Myocyte (in vitro differentiated cells): Measurements from ENCODE around the gene EXOC4. TPM values are rescaled to one million over a fixed set of nuclear protein-coding genes. Genes with fewer than 3 reads are reported as not detected.

Source experiments
- DNase-seq: peaks from one replicate; pipeline ENCODE4 v3.0.0-alpha.2; 2012; ENCODE audit warnings: low read depth
- total RNA-seq: library from RNA; depleted of rRNA; stranded (reverse); fragments of >200 nt; gene quantifications from 2 replicates; pipeline ENCODE4 v1.2.3, GENCODE V29; 2014

Gene EXOC4
- total RNA-seq, 1 donor from 2014 or later: 106 TPM

DNA sequence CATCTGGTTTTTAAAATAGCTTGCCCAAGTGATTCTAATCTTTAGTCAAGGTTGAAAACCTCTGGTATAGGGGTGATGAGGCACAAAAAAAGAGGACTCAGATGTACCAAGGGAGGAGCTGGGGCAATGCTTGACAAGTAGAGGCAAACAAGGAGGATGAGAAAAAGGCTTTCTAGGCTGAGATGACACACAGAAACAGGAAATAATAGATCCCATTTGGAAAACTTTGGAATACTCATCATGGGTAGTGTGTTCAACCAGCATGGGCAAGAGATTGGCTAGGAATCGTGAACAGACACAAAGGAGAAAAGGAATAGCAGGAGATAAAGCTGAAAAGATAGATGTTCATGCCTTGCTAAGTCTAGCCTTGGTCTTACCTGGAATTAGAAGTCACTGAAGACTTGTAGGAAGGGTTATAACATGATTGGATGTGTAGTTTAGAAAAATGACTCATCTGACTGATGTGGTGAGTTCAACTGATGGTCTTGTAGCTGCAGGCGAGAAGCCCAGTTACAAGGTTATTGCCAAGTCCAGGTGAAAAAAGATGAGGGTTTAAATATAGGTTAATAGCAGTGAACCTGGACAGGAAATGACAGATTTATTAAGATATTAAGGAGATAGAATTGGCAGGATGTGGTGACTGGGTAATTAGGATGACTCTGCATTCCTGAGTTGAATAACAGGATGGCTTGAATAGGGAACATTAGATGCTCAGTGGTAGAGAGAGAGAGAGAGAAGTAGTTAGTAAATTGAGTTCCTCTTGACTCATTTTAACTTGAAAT is 660.2 kb downstream of the EXOC4 start:
- DNase-seq: no peak

GRCh38 chr7:133916621-133917020 is 663.7 kb downstream of the EXOC4 start:
- no peak for DNase-seq

- no peak for DNase-seq
Measured at GRCh38 chr7:133919810-133920209, 666.9 kb downstream of the EXOC4 start.

- no peak for DNase-seq
Measured at GRCh38 chr7:133921635-133922182, 668.8 kb downstream of the EXOC4 start.

DNA sequence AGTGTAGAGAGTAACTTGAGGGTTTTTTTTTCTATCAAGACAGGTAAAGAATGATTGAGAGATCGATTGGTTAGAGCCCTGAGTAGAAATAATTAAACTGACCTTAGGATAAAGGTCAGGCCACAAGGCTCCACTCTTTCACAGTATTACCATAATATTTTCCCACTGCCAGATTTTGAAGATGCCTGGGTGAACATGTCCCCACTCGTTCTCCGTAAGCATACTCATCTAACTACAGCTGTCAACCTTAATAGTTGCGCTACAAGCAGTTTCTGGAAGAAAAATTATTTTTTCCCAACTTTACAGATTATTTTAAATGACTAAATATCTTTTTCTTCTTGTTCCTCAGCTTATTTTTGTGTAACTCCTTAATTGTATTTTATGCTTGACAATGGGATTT is 671.1 kb downstream of the EXOC4 start:
- DNase-seq: no peak

GRCh38 chr7:133931053-133931452 is 678.2 kb downstream of the EXOC4 start:
- DNase-seq: no peak

GRCh38 chr7:133932591-133932990 is 679.7 kb downstream of the EXOC4 start:
- no peak for DNase-seq

DNA sequence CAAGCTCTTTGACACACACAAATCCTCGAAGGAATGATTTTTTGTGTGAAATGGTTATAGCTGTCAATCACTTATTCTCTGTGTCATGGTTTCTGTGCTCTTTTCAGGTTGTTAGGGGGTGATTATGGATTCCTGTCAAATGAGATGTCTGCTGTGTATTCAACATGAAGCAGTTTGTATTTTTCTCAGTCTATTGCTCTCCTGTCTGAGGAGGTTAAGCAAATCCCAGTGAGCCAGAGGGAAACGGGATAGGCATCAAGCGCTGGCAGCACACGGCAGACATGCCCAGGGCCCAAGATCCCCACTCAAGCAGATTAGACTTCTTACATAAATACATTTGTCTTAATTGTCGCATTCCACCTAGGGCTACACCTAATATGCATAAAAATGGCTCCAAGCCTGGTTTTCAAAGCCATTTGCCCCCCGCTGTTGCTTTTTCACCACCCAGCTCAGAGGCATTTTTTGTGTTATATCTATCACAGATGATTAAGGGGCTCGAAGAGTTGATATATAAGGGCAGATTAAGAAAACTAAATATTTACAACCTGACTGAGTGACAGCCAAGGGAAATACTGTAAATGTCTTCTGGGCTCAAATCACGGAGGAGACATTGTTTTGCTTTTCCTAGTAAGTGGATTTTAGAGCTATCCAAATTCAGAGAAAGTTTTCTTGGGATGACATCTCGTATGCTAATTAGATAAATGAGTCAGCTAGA is 681.5 kb downstream of the EXOC4 start:
- no peak for DNase-seq

GRCh38 chr7:133934977-133935330 is 682.1 kb downstream of the EXOC4 start:
- no peak for DNase-seq

DNA sequence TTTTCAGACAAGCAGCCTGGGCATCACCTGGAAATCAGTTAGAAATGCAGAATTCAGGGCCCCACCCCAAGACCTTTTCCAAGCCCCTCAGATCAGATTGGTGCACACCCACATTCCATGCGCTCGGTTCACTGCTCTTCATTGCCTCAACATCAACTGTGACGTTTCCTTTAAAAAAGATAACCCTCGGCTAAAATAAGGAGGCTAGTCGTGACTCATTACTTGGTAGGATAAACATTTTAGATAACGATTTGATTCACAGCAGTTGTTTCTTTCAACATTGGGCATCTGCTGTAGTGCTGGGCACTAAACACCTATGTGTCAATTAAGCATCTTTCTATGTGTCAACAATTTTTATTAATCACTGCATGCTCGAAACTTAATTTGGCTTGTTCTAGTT is 683.2 kb downstream of the EXOC4 start:
- no peak for DNase-seq

GRCh38 chr7:133937786-133938185 is 684.9 kb downstream of the EXOC4 start:
- no peak for DNase-seq

GRCh38 chr7:133940368-133940767 is 687.5 kb downstream of the EXOC4 start:
- DNase-seq: no peak

DNA sequence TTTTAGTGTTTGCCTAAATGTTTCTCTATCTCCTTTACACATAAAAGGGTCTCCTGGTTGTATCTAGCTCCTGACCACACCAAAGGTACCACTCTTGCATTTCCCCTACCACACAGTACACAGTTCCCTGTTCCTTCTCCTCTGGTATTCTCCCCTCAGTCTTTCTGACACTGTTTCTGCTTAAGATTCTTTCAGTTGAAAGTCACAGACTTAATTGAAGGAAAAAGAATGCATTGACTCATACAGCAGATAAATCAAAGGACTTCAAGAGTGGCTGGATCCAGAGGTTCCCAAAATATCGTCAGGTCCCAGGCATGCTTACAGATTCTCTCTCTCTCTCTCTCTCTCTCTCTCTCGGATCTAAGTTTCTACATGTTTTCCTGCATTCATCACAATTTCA is 688.6 kb downstream of the EXOC4 start:
- DNase-seq: no peak

DNA sequence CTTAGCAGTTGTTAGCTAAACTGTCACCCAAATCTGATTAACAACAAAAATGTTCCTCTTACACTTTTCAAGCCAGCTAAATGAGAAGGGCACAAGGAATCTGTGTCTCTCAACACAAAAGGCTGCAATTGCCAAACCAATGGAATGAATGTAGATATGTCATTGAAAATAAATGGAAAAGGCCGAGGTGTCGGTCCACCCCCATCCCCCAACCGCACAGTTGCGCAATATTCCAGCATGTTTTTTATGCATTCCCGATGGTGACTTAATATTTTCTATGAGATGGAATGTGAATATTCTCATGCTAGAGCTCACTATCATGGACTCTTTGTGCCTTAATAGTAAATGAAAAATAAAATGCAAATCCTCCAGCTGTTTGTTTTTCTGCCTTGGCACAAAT is 692.6 kb downstream of the EXOC4 start:
- DNase-seq: no peak

GRCh38 chr7:133947458-133948254 is 694.8 kb downstream of the EXOC4 start:
- DNase-seq: no peak

DNA sequence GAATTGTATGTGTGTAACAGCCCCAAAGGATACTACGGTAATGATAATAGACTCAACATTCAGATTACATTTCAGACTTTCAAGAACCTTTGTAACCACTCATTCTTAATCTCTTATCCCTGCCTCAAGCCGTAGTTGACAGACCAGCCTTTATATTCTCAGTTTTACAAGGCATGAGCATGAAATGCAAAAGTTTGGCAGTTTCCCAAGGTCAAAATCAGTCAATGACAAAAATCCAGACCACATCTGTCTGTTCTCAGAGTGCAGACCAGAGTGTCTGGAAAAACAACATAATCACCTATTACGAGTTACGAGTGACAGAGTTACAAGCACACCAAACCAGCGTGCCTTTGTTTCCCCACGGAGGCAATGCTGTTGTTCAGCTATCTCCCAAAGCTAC is 695.7 kb downstream of the EXOC4 start:
- no peak for DNase-seq

- DNase-seq: no peak
Measured at GRCh38 chr7:133950855-133951254, 698.0 kb downstream of the EXOC4 start.

DNA sequence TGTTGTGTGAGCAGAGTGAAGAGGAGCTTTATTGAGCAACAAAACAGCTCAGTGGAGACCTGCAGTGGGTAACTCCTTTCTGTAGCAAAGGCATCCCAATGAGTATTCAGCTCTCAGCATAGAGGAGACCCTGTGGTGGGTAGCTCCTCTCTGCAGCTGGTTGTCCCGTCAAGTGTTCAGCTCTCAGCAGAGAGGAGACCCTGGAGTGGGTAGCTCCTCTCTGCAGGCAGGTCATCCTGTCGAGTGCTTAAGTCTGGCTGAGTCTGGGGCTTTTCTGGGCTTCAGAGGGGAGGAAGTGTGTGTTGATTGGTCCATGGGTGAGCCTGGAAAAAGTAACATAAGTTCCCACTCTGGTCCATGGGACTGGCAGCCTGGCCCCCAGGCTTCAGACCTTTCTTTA is 702.3 kb downstream of the EXOC4 start:
- no peak for DNase-seq

DNA sequence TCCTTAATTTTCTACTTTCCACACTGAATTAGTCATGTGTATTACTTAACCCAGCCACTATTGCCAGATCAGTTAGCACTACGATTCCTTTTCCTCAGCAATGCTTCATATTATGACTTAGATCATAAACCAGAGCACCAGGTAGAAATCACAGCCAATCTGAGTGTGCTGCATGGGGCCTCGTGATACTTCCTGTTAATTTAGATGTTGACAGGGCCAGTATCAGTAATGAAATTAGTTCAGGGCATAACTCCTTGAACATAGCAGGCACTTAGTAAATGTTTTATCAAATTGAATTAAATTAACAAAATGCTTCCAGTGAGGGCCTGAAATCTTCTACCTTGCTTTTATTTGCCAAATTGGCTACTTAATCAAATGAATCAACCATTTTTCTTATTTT is 705.0 kb downstream of the EXOC4 start:
- no peak for DNase-seq

GRCh38 chr7:133958822-133959221 is 705.9 kb downstream of the EXOC4 start:
- DNase-seq: no peak

DNA sequence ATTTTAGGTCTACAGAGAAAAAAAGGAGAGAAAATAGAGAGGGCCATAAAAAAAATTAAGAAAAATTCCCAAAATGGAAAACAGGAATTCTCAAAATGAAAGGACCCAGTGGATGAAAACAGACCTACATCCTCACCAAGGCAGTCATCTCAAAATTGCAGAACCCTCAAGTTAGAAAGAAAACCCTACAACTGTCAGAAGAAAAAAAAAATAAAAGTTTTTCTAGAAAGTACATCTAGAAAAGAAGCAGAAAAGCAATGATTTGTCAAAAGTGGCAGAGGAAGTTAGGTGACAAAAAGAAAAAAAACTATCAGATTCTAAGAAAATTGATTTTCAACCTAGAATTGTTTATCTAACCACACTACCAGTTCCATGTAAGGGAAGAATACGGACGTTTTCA is 706.6 kb downstream of the EXOC4 start:
- DNase-seq: no peak

DNA sequence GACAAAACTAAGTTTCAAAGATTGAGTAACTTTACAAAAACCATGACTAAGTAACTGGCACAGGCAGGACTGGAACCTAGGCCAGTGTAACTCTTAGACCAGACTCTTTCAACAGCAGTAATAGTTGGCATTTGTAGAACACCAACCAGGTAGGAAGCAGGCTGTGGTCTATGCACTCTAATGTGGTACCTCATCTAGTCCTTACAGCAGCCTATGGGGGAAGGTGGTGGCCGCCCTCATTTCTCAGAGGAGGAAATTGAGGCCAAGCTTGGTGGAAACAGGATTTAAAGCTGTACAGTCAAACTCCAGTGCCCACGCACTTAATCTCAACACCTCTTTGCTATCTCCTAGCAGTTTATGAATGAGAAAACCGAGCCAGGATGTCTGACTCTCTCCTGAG is 708.8 kb downstream of the EXOC4 start:
- DNase-seq: no peak
